ENCODE data around the gene BBS9. TPM values are rescaled to one million over a fixed set of nuclear protein-coding genes. Genes with fewer than 3 reads are reported as not detected.
A peak's percentile ranks its signal among the peaks of the same experiment; 100 is the strongest.

The BBS9 gene
- polyA plus RNA-seq, 1 experiment = 6.5 TPM

DNA sequence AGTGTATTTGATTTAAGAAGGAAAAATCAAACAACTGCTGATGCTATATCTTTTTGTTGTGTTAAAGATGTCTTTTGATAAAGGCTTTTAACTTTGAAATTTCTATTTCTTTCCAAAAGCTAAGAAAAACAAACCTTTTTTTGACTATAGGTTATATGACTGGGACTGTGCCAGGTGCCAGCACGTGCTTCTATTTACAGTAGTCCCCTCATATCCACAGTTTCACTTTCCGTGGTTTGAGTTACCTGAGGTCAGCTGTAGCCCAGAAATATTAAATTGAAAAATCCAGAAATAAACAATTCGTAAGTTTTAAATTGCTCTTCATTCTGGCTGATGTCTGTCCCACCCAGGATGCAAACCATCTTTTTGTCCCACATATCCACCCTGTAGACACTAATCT, 104.3 kb downstream of the BBS9 start:
- H3K36me3 ChIP-seq (ENCODE audit: control insufficient read depth, insufficient read depth, low read length) = no peaks in the 10 kb centered on the region
- no peaks in the 10 kb centered on the region for H3K27me3 ChIP-seq (ENCODE audit: control insufficient read depth, insufficient read depth, low read length)
- CTCF ChIA-PET = interaction anchor here (0.9 kb wide), 1 partner anchor 10 kb away, joined by 4 read pairs; no protein-coding TSS in a partner anchor
- TF ChIP-seq, protein P1, sequence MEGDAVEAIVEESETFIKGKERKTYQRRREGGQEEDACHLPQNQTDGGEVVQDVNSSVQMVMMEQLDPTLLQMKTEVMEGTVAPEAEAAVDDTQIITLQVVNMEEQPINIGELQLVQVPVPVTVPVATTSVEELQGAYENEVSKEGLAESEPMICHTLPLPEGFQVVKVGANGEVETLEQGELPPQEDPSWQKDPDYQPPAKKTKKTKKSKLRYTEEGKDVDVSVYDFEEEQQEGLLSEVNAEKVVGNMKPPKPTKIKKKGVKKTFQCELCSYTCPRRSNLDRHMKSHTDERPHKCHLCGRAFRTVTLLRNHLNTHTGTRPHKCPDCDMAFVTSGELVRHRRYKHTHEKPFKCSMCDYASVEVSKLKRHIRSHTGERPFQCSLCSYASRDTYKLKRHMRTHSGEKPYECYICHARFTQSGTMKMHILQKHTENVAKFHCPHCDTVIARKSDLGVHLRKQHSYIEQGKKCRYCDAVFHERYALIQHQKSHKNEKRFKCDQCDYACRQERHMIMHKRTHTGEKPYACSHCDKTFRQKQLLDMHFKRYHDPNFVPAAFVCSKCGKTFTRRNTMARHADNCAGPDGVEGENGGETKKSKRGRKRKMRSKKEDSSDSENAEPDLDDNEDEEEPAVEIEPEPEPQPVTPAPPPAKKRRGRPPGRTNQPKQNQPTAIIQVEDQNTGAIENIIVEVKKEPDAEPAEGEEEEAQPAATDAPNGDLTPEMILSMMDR (IDR thresholded peaks at IDR 0.05; ENCODE audit: insufficient read depth, low read depth, low read length) = no peak
- H3K4me3 ChIP-seq (ENCODE audit: low read depth, low read length) = no peak overlapping the region
- POLR2A ChIA-PET = no interaction called here
- DNase-seq (ENCODE audit: low read depth) = no peak

- DNase-seq (ENCODE audit: low read depth) = no peak
Measured at GRCh38 chr7:33237036-33237435, 107.7 kb downstream of the BBS9 start.

DNA sequence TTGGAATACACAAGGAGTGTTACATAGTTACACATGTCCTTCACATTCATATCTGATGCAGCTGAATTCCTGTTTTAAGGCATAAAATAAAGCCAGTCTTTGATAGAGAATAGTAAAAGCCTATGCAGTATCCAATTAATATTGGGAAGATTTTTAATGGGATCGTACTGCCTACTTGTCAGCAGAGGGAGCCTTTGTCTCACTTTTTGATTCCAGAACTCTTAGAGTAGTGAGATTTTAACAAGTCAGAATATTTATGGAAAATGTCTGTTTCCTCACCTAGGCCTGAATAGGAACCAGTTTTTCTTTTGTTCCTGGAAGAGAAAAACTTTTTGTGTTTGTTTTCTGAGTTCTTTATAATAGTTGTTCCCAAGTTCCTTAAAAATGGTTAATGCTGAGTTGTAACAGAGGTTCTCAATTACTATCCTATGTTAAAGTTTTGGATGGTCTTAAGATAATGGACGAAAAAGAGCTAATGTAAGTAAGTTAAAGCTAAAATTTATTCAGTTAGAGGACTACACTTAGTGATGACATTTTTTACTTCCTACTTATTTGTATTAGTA, 114.0 kb downstream of the BBS9 start:
- TF ChIP-seq, protein P1 (IDR thresholded peaks at IDR 0.05; ENCODE audit: insufficient read depth, low read depth, low read length) = peak; percentile 66
- no peak for DNase-seq (ENCODE audit: low read depth)
- H3K36me3 ChIP-seq (ENCODE audit: control insufficient read depth, insufficient read depth, low read length) = no peaks in the 10 kb centered on the region
- no peaks in the 10 kb centered on the region for H3K27me3 ChIP-seq (ENCODE audit: control insufficient read depth, insufficient read depth, low read length)
- ChIA-PET CTCF (interaction anchor here (0.7 to 2.3 kb wide), 21 partner anchors 10 to 922 kb away, joined by 3 to 11 read pairs (median 3); no protein-coding TSS in a partner anchor), POLR2A (interaction anchor here (0.5 to 0.6 kb wide), 2 partner anchors 84 to 691 kb away, joined by 3 to 4 read pairs; no protein-coding TSS in a partner anchor)
- H3K4me3 ChIP-seq (ENCODE audit: low read depth, low read length) = no peak overlapping the region

More at GRCh38 chr7:33237036-33237435, 107.7 kb downstream of the BBS9 start:
- CTCF ChIA-PET = interaction anchor here (0.9 kb wide), 1 partner anchor 14 kb away, joined by 3 read pairs; no protein-coding TSS in a partner anchor
- H3K27me3 ChIP-seq (ENCODE audit: control insufficient read depth, insufficient read depth, low read length) = no peaks in the 10 kb centered on the region
- H3K36me3 ChIP-seq (ENCODE audit: control insufficient read depth, insufficient read depth, low read length) = no peaks in the 10 kb centered on the region
- H3K4me3 ChIP-seq (ENCODE audit: low read depth, low read length) = no peak overlapping the region
- POLR2A ChIA-PET = no interaction called here
- TF ChIP-seq, protein P1 (IDR thresholded peaks at IDR 0.05; ENCODE audit: insufficient read depth, low read depth, low read length) = no peak

GRCh38 chr7:33248671-33249070, 119.3 kb downstream of the BBS9 start:
- no peak overlapping the region for H3K4me3 ChIP-seq (ENCODE audit: low read depth, low read length)

DNA sequence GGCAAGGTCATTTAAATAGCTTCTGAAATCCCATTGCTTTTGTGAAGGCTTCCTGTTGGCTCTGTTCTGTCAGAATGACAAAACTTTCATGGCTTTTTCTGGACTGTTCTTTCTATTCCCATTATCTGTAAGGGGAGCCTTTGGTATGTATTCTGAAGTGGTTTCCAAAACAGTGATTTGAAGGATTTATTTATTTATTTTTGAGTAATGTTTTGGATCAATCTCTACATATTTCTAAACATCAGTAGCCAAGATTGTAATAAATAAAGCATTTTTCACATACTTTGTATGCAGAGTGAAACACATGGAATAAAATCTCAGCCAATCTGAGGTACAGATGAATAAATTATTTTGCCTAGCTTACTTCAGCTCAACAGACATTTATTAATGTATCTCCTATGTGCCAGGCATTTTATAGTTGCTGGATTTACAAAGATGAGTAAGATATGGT, 121.1 kb downstream of the BBS9 start:
- Histone ChIP-seq H3K27me3 (ENCODE audit: control insufficient read depth, insufficient read depth, low read length) (no peaks in the 10 kb centered on the region), H3K36me3 (ENCODE audit: control insufficient read depth, insufficient read depth, low read length) (no peaks in the 10 kb centered on the region), H3K4me3 (ENCODE audit: low read depth, low read length) (no peak overlapping the region)
- POLR2A ChIA-PET = interaction anchor here (0.5 kb wide), 1 partner anchor 653 kb away, joined by 5 read pairs; no protein-coding TSS in a partner anchor
- DNase-seq (ENCODE audit: low read depth) = peak; percentile 80
- TF ChIP-seq, protein P1 (IDR thresholded peaks at IDR 0.05; ENCODE audit: insufficient read depth, low read depth, low read length) = no peak
- CTCF ChIA-PET = interaction anchor here (0.6 to 1.7 kb wide), 4 partner anchors 13 to 838 kb away, joined by 3 to 5 read pairs (median 3); no protein-coding TSS in a partner anchor

More at GRCh38 chr7:33248671-33249070, 119.3 kb downstream of the BBS9 start:
- CTCF ChIA-PET = interaction anchor here (1.7 kb wide), 1 partner anchor 840 kb away, joined by 5 read pairs; no protein-coding TSS in a partner anchor
- Histone ChIP-seq H3K36me3 (ENCODE audit: control insufficient read depth, insufficient read depth, low read length) (no peaks in the 10 kb centered on the region), H3K27me3 (ENCODE audit: control insufficient read depth, insufficient read depth, low read length) (no peaks in the 10 kb centered on the region)
- POLR2A ChIA-PET = no interaction called here
- TF ChIP-seq, protein P1 (IDR thresholded peaks at IDR 0.05; ENCODE audit: insufficient read depth, low read depth, low read length) = no peak
- DNase-seq (ENCODE audit: low read depth) = no peak

Data from BJ (cell line).